NCI-H345 treated with DMSO at 0.1 percent for 48 hours (cell line): ENCODE results near the gene TMEM119.

Experiments
- DNase-seq: peaks from one replicate; lab custom pipeline; 2025; ENCODE audit not compliant: unreplicated experiment; lab: John Stamatoyannopoulos, UW

TMEM119 gene

GRCh38 chr12:108542320-108542719 lies 55.6 kb downstream of the TMEM119 start:
- no peak for DNase-seq
